GM19395 (cell line): Measurements from ENCODE around the gene PACS1.

ENCODE experiments used
- ATAC-seq: cut with Tn5 transposase; IDR thresholded peaks from one replicate; pipeline ENCODE4 v1.9.1; 2021; ENCODE audit warnings: mild to moderate bottlenecking, moderate library complexity; ENCODE audit not compliant: unreplicated experiment

PACS1 gene

DNA sequence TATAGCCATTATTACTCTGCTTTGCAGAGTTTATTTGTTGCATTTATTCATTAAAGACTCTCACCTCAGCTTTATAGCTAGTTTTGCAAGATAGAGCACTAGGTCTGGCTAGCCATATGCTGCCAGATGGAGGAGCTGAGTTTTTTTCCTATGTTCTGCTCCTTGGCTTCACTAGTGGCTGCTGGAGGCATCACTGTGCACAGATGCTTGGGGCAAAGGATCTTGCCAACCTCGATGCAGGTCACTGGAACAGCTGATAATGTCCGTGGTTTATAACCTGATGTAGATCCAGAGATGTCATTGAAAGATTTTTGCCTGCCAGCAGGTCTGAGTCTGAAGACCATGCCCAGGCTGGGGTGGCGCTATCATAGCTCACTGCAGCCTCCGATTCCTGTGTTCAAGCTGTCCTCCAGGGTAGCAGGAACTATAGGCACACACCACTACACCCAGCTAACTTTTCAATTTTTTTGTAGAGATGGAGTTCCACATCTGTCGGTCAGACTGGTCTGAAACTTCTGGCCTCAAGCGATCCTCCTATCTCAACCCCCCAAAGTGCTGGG lies 63.2 kb downstream of the PACS1 start:
- no peak for ATAC-seq

DNA sequence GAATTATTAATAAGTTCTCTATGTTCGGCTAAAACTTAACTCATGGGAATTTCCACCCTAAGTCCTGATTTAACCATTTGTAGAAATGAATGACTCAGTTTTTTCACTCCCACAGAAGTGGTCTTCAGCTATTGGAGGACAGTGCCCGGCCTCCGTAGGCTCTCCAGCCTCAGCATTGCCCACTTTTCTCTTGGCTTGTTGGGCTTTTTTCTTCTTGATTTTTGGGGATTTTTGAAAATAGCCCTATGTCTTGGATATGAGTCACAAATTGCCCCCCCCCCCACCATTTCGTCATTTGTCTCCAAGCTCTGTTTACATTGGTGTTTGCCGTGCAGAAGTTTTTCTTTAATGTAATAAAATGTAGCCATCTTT lies 66.7 kb downstream of the PACS1 start:
- ATAC-seq: no peak

DNA sequence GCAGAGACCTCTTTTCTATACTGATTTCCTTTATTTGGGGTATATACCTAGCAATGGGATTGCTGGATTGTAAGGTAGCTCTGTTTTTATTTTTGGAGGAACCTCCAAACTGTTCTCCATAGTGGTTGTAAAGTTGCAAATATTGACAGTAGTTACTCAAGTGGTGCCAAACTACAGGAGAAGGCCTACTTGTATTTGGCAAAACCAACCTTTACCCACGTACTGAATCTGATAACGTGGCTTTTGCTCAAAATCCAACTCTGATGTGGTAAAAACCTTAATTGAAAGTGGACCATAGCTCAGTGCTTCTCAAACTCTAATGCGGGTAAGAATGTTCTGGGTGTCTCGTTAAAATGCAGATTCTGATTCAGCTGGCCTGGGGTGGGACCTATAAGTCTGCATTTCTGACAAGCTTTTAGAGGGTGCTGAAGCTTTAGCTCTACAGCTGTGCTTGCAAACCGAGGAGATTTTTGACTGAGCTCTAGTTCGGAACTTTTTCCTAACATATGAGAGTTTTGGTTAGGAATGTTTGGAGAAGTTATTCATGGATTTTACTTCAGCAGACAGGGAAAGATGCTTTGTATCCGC lies 69.8 kb downstream of the PACS1 start:
- ATAC-seq: no peak

DNA sequence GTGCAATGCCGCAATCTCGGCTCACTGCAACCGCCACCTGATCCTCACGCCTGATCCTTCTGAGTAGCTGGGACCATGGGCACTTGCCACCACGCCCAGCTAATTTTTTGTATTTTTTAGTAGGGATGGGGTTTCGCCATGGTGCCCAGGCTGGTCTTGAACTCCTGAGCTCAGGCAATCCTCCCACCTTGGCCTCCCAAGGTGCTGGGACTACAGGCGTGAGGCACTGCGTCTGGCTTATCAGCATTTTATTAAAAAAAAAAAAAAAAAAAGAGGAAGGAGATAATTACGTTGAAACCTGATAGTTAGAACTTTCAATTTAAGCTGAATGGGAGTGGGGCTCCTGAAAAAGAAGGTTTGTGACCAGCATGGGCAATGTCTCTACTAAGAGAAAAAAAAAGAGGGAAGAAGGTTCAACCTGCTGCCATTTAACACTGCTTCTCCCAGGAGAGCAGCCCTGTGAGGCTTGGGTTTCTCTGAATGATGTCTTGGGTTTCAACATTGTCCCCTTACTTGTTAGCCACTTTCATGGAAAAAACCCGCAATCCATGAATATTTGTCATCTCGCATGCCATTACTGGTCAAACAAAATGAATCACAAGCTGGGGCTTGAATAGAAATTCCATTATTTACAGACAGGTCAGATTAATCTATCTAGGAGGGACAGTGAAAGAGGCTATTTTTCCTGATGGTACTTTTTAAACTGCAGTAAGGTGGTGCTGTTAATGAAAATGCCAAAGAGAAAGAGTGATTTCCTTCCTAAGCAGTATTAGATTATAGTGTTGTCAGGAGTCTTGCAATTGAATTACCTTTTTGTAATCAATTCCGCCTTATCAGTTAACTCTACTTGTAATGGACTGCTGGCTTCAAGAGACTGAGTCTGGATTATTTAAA lies 72.5 kb downstream of the PACS1 start:
- ATAC-seq: no peak

DNA sequence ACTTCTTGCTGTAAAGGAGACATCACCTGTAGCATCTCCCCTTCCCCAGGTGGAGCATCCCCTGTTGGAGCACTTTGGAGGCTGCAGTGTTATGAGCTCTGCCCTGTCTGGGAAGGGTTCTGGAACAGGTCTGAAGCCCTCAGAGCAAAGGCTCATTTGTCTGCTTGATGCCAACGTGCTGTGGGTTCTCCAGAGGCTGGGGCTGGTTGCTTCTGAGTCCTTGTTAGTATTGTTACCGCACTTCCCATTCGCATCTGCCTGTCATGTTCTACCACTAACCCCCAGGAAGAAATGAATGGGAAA lies 73.1 kb downstream of the PACS1 start:
- ATAC-seq: no peak

DNA sequence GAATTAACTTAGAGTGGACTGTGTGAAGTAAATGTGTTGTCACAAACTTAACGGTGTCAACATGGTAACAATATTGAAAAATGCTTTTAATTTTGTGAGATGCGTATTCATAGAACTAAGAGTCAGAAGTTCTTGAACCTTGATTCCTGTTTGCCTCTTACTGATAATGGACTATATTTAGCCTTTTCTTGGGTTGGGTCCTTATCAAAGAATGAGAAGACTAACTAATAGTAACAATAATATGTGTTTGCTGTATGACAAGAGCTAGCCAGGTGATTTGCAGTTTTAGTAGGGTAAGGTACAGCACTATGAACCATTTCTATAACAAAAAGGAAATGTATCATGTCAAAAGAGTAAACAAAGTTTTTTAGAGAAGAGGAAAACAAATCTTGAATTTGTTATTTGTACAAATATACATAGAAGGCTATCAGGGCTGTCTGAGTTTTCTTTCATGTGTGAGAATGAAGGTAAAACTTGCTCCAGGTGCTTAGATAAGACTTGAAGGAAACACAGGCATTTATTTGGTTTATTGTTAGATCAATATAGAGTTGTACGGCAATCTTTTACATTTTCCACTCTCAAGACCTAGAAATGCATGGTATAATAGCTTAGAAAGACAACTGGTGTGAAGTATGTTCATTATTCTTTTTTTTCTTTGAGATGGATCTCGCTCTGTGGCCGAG lies 74.1 kb downstream of the PACS1 start:
- no peak for ATAC-seq

DNA sequence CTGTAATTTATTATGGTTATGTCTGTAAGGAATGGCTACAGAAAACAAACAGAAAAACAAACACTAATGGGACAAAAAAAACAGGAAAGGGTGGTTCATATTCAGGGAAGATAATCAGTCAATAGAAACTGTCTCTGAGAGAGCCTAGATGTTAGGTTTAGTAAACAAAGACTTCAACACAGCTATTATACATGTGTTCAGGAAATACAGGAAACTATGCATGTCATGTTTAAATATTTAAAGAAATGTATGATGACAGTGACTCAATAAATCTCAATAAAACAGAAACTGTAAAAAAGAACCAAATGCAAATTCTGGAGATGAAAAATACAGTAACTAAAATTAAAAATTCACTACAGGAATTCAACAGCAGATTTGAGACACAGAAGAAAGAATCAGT lies 76.0 kb downstream of the PACS1 start:
- no peak for ATAC-seq

DNA sequence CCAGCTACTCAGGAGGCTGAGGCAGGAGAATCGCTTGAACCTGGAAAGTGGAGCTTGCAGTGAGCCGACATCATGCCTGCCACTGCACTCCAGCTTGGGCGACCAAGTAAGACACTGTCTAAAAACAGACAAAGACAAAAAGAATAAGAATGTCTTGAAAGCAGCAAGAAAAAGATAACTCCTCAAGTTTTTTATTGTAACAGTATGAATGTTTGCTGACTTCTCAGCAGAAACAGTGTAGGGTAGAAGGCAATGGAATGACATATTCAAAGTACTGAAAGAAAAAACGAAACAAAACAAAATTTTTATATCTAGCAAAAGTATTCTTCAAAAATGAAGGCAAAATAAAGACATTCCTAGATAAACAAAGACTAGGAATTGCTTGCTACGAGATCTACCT lies 76.9 kb downstream of the PACS1 start:
- no peak for ATAC-seq

DNA sequence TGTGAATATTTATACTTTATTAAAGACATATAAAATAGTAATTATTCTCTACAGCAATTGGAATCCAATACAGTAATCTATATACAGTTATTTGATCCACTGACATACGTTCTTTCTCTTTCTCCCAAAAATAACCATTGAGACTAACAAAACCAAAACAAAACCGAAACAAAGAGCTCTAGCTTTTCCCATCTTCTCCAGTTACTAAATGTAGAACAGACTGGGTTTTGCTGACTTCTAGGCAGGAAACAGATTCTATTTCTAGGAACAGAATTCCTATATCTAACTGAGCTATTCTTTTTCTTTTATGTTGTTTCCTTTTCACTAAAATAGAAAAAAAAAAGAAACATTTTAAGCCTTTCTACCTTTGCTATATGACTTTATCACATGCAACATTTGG lies 80.1 kb downstream of the PACS1 start:
- ATAC-seq: no peak

DNA sequence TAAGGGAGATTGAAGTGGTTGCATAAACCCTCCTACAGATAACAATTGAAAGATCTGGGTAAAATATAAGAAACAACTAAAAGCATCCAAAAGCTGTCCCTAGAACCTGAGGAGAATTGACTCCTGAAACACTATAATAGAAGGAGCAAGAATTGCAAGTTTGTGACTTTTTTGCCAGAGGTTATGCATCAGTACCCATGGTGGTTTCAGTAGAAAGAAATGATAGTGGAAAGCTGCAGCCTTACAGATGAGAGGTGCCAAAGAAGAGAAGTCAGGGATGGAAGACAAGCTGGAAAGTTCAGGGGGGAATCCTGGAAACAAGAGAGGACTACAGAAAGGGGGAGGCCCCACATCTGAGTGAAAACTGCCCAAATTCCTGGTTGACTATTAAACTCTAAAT lies 80.7 kb downstream of the PACS1 start:
- ATAC-seq: no peak

DNA sequence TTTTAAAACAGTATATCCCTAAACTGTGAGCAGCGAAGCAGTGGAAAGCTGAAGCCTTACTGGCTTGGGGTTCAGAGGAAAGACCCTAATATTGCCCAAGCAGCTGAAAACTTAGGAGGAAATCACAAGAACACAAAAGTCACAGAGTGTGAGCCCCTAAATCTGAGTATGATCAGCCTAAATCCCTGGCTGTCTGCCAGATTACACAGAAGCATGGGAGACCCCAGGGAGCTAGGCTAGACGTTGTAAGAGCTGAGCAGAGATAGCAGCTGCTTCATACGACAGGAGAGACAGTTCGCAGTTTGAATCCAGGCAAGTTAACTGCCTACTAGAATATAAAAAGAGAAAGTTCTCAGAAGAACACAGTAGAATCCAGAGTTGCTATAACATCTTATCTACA lies 81.2 kb downstream of the PACS1 start:
- no peak for ATAC-seq

DNA sequence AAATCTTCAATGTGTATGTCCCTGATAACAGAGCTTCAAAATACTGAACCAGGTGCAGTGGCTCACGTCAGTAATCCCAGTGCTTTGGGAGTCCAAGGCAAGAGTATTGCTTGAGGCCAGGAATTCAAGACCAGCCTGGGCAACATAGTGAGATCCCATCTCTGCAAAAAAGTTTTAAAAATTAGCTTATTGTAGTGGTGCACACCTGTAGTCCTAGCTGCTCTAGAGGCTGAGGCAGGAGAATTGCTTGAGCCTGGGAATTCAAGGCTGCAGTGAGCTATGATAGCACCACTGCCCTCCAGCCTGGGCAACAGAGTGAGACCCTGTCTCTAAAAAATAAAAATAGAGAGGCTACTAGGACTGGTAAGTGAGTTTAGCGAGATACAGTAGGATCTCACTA lies 84.0 kb downstream of the PACS1 start:
- ATAC-seq: no peak

DNA sequence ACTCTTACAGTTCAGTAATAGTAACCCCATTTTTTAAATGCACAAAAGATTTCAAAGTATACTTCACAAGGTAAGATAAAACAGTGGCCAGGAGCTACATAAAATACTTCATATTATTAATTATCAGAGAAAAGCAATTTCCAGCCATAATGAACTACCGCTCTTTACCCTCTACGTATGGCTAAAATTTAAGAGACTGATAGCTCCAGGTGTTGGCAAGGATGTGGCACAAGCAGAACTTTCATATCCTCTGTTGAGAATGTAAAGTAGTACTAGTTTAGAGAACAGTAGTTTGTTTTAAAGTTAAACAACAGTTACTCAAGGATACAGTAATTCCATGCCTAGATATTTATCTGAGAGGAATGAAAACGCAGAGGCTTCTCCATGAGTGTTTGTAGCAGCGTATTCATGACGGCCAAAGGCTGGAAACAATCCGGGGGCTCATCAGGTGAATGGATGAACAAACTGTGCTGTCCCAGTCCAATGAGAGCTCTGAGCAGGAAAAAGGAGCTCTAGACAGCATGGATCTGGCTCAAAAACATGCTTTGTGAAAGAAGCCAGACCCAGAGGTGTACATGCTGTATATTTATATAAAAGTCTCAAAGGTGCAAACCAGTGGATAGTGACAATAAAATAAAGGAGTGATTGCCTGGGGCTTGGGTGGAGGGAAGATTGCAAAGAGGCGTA lies 85.5 kb downstream of the PACS1 start:
- no peak for ATAC-seq

DNA sequence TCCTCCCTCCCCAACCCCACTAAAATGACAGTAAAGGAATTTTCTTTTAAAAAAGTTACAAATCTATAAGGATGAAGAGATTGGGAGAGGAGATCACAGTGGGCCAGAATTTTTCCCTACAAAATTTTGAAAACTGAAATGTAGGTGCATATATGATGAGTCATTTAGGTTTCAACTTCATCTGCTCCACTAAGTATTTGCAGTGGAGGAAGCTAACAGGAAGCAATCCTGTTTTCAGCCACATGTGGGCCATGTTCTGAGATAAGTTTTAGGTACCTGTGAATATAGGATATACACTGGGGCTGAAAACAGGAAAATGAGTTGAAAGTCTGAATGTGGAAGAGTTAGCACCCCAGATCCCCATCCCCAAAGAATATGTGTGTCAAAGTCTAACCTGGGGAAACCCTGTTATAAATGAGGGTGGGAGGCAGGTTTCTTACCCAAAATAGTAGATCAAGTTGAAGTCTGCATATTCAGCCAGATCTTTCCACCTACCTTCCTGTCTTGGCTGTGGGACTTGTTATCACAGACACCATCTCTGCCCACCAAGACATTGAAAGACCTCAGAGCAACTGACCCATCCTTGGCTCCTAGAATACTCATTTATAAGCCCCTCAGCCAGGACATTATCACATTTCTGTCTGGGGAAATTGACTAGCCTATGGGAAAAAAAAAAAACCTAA lies 87.3 kb downstream of the PACS1 start:
- no peak for ATAC-seq

DNA sequence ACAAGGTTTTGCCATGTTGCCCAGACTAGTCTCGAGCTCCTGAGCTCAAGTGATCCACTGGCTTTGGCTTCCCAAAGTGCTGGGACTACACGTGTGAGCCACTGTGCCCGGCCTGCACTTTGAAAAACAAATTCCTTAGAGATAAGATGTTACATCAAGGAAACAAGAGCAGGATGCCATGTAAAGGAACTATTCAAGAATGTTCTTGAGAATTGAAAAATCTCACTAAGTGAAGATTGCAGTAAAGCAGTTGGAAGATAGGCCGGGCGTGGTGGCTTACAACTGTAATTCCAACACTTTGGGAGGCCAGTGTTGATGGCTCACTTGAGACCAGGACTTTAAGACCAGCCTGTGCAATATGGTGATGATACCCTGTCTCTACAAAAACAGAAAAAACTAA lies 88.1 kb downstream of the PACS1 start:
- no peak for ATAC-seq

DNA sequence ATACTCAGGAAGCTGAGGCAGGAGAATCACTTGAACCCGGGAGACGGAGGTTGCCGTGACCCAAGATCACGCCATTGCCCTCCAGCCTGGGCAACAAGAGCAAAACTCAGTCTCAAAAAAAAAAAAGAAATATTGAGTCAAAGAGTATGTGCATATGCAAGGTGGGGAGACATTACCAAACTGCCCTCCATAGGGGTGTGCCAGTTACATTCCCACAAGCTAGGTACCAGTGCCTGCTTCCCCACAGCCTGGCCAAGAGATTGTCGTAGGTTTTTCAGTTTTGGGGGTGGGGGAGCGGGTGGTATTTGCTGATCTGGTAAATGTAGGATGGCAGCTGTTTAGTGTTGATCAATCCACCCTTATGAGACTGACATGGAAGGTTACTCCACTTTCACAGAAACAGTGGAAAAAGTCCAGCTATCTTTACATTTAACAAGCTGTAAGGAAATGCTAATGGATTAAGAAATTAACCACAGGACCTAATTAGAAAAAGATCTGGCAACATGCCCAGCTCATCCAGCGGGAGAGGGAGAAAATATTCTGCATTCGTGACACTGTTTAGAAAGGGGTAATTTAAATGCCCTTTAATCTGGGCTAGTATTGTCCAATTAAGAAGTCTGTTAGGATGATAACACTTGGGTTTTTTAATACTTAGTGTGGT lies 89.4 kb downstream of the PACS1 start:
- no peak for ATAC-seq

DNA sequence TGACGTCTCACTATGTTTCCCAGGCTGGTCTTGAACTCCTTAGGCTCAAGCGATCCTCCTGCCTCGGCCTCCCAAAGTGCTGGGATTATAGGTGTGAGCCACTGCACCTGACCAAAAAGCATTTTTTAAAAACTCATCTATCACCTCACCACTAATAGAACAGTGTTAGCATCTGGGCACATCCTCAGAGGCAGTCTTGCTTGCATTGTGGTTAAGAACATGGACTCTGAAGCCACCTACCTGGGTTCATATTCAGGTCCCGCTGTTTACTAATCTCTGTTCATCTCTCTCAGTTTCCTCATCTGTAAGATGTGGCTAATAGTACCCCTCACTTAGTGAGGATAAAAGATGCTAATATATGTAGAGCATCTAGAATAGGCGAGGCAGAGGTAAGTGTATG lies 90.6 kb downstream of the PACS1 start:
- ATAC-seq: no peak

DNA sequence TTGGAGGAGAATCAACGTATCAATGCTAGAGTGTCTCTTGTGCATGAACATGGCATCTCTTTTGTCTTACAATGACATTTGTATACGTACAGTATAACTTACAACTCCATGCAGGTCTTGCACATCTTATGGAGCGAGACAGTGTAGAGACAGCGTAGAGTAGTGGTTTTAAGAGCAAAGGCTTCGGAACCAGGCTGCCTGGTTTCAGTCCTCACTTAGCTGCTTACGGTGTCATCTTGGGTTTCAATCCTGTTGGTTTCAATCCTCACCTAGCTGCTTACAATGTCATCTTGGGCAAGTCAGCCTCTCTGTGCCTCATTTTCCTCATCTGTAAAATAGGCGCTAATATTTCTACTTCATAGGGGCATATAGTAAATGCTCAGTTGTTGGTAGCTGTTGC lies 98.2 kb downstream of the PACS1 start:
- ATAC-seq: no peak

DNA sequence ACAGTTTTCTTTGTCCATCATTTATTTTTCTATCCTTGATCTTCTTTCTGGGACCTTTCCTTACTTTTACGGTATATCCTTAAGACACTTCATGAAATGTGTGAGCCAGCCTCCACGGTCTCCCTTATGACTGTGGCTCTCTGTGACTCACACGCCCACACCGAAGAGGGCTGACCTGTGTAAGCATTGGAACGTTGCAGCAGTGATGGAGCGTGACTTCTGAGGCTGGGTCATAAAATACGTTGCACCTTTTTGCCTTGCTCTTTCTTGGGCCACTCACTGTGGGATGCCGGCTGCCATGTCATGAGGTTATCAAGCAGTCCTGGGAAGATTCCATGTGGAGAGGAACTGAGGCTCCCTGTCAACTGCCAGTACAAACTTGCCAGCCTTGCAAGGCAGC lies 102.1 kb downstream of the PACS1 start:
- ATAC-seq: no peak

DNA sequence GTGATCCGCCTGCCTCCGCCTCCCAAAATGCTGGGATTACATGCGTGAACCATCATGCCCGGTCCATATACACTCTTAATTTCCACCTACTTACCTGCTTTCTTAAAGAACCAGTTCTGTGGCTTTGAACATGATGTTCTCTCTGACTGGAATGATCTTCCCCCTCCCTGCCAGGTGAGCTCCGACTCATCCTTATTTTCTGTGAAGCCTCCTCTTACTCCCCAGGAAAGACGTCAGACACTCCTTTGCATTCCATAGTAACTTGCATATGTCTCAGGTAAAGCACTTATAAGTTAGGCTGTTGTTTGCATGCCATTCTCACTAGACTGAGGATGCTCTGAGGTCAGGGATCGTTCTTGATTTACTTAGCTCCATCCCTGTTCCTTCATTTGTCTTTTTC lies 106.6 kb downstream of the PACS1 start:
- ATAC-seq: no peak
